ENCODE data around the gene FADS6.
"Not testable (repeated sequence)": the region's sequence is repeated elsewhere in the genome, so short reads cannot be mapped to it uniquely, and the experiment has no call there.

FADS6 gene

DNA sequence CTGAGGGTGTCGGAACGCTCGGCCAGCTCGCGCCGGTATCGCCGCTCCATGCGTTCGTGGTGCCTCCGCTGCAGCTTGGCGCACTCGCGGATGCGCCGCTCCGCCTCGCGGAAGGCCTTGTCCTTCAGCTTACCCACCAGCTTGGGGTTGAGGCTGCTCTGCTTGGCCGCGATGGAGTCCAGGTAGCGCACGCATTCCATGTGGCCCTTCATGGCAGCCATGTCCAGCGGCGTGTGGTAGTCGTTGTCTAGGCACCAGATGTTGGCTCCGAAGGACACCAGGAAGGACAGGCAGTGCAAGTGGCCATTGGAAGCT, 26.8 kb upstream of the FADS6 start:
- DNase-seq = no peak

- no peak for DNase-seq
These were observed 26.2 kb upstream of the FADS6 start for GRCh38 chr17:74919440-74920305.

DNA sequence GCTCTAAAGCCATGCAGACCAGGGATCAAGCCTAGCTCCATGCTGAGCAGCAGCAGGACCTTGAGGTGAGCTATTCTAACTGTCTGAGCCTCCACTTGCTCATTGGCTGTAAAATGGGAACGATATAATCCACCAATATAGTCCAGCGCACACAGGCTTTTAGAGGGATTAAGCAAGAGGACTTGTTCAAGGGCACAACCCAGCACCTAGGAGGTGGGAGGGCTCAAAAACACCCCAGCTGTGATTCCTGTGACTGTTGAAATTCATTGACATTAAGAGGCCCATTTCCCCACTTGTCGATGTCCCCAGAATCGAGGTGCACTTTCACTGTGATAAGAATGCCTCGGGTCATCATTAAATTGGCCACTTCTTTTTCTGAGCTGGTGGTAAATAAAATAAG, 25.5 kb upstream of the FADS6 start:
- no peak for DNase-seq

DNA sequence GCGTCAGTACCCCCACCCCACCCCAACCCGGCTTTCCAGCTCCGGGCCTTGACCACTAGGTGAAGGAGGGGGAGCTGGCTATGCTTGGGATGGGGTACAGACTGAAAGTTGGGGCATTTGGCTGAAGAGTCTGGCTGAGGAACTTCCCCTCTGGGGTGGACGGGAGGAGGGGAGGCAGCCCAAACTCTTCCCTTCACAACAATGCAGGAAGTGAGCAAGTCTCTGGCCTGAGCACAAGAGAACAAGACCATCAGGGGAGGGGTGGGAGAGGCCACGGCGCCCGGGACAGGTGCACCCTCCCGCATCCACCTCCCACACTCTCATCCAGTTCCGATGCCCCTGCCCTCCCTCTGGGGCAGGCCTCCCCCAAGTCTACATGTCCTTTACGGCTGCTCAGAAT, 24.0 kb upstream of the FADS6 start:
- DNase-seq = no peak

DNA sequence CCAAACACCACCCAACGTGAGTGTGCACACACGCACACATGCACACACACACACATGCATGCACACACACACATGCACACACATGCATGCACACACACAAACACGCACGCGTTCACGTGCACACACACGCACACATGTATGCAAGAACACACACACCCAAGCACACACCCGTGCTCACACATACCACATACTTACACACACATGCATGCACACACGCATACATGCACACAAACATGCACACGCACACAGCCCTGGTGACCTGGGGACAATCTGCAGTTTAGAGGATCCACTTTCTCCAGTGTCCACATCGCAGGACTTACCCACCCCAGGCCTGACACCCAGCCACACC, 23.4 kb upstream of the FADS6 start:
- DNase-seq = no peak

DNA sequence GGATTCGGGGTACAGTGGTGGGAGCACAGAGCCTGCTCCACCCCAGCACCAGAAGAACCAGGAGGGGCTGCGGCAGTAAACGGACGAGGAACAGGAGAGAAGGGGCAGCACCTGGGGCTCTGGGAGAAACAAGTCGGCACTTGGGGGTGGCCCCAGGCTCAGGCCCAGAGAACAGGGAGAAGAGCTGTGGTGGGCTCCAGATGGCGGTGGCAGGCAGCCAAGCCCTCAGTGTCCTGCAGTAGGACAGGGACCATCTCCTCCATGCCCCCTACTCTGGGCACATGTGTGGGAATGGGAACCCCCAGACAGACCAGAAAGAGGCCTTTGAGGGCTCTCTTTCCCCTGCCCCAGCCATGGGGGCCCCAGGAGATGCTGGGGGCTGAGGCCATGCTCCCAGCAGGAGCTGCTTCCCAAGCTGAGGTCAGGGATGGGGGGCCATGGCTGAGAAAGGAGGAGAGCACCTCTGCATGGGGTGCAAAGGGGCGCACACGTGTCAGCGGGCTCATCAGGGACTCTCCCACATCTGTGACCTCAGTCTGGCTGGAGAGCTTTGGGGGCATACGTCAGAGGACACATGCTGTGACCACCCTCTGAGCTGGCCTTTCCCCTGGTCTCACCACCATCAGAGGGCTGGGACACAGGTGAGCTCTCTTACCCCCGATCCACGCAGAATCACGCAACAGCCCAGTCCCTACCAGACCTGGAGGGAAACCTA, 22.9 kb upstream of the FADS6 start:
- DNase-seq = no peak

DNA sequence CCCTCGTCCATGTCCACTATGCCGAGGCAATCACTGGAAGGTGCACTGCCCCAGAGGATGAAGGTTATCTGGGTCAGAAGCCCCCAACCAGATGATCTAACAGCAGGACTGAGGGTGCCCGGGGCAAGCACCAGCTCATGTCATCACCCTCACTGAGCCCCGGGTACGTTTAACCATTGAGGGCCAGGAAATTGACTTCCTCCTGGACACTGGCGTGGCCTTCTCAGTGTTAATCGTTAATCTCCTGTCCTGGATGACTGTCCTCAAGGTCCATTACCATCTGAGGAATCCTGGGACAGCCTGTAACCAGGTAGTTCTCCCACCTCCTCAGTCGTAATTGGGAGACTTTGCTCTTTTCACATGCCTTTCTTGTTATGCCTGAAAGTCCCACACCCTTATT, 18.0 kb upstream of the FADS6 start:
- DNase-seq = not testable (repeated sequence)

- DNase-seq = not testable (repeated sequence)
These were observed 15.7 kb upstream of the FADS6 start for GRCh38 chr17:74909097-74909496.

- DNase-seq = no peak
These were observed 13.6 kb upstream of the FADS6 start for GRCh38 chr17:74907012-74907411.

- DNase-seq = not testable (repeated sequence)
These were observed 12.9 kb upstream of the FADS6 start for GRCh38 chr17:74906214-74906793.

DNA sequence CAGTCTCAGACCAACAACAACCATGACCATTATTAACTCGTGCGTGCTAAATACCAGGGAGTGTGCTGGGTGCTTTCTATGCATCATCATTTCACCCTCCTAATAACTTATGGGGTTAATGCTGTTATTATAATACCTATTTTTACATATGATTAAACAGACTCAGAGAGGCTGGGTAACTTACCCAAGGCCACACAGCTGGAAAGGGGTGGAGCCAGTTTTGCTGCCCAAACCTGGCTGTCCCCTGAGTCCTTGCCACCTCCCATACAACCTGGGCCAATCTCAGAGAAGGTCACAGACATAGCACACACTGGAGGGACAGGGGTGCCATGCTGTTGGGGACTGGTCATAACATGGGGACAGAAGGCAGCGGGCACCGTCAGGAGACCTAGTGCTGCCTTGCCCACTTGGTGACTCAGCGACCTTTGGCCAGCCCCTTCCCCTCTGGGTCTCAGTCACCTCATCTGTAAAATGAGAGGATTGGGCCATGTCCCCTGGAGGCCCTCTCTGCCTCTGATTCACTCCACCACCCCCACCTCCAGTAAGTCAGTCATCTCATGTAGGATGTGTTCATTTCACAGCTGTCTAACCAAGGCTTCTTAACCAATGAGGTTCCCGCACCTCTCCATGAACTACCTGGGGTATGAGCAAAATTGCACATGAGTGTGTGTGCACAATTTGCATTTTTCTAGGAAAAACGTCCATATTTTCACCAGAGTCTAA, 11.4 kb upstream of the FADS6 start:
- DNase-seq = no peak

GRCh38 chr17:74903671-74904070, 10.2 kb upstream of the FADS6 start:
- no peak for DNase-seq

DNA sequence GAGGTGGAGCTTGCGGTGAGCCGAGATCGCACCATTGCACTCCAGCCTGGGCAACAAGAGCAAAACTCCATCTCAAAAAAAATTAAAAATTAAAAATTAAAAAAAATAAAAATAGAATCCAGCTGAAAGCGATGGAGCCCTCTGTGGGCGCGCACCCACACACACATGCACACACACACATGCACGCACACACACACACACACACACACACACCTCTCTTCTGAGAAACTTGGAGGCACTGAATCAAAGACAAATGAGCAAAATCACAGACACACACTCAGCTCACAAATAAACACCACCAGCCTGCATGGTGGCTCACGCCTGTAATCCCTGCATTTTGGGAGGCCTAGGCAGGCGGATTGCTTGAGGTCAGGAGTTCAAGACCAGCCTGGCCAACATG, 9.6 kb upstream of the FADS6 start:
- DNase-seq = no peak

DNA sequence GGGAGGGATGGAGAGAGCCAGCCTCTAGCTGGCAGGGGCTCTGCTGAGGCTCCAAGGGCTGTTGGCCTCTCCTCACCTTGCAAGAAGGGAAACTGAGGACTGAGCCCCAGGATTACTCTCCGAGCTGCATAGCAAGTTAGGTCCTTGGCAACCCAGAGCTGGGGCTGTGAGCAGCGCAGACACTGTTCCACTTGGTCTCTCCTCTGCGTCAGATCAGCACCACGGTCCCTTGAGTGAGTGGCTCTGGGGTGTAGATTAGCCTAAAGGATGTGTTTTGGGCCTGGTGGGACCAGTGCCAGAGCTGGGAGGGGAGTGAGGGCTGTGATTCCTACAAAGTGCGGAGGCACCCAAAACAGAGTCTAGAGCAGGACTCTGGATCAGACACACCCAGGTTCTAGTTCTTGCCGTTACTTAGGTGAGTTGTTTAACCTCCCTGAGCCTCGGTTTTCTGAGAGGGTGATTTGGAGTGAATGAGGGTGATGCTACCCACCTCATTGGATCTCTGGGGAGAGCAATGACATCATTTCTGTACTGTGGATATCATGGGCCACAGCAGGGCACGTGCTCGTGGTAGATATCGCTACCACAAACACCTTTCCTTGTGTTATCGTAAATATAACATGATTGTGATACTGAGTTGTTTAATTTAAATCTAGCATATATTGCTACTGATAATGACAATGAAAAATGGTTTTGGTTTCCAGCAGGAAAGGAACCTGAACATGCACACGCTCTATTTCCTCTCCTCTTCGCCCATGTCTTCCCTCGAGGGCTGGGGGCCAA, 8.1 kb upstream of the FADS6 start:
- no peak for DNase-seq

- DNase-seq = no peak
These were observed 6.8 kb upstream of the FADS6 start for GRCh38 chr17:74900208-74900607.

- DNase-seq = no peak
These were observed 5.0 kb upstream of the FADS6 start for GRCh38 chr17:74898376-74898946.

- DNase-seq = no peak
These were observed 671 bp upstream of the FADS6 start for GRCh38 chr17:74893936-74894671.

GRCh38 chr17:74892013-74892841, 1.2 kb downstream of the FADS6 start:
- DNase-seq = no peak

DNA sequence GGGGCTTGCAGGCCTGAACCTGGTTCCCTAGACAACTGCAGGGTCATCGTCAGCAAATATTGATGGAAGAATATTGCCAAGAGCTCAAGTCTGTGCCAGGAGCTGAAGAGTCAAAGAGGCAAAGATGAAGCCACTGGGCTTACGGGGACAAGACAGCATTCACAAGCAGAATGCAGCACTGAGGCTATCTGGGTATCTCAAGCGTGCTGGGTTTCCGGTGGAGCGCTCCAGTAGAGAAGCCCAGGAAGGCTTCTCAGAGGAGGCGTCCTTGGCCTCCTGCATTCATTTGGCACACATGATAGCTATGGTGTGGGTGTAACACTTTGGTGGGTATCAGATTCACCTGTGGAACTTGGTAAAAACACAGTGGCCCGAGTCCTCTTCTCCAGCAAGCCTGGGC, 2.9 kb downstream of the FADS6 start:
- DNase-seq = no peak

DNA sequence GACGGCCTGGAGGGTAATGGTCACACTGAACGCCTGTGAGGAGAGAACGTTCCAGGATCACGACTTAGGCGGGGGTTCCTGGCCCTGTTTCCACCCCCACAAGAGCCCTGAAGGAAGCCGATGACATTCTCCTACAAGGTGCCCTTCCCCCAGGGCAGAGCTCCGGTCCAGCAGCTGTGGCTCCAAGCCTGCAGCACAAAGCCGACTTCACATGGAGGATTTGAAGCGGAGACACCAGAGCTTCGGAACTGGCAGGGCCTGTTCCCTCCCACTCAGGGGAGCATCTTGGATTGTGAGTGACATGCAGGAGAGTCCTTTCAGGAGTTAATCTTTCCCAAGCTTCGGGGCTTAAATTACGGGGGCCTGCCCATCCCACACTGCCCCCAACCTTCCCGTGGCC, 5.0 kb downstream of the FADS6 start:
- no peak for DNase-seq

DNA sequence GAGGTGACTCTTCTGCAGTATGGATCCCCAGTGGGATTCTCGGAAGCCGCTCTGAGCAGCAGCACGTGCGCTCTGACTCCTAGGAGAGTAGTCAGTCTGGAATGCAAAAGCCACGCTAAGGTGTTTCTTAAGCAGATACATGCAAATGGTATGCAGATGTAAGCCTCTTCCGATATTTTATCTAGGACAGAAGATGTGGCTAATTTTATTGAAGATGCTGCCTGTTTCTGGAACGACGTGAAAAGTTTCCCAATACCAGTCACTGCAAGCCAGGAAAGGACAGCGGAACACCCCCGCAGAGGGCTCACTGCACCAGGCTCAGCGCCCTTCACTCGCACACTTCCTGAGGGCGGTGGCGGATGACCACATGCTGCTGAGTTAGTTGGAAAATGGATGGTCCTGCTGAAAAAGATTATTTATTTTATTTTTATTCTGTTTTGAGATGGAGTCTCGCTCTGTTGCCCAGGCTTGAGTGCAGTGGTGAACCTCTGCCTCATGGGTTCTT, 10.1 kb downstream of the FADS6 start:
- DNase-seq = no peak
